ENCODE results near the gene NDUFAF7. TPM values are rescaled to one million over a fixed set of nuclear protein-coding genes. Genes with fewer than 3 reads are reported as not detected.

Gene NDUFAF7
- total and polyA plus RNA-seq, 9 of the 15 experiments (the other 6 are each of a cell fraction or from before 2014, with no cell fraction given), result 14.9 to 41.6 (median 23.9) TPM

- TF ChIP-seq MNT (conservative IDR thresholded peaks at IDR 0.05) (peak; percentile 85 to 91), POLR2G (IDR thresholded peaks at IDR 0.05; ENCODE audit: low read depth, low read length) (peak; percentile 95), CREB5 (CRISPR knock-in tag; IDR thresholded peaks at IDR 0.05) (no peak), MAX (CRISPR knock-in tag; IDR thresholded peaks at IDR 0.05) (peak; percentile 59), CCAR2 (IDR thresholded peaks at IDR 0.05; ENCODE audit: low read depth, low read length) (no peak), RUNX1 (IDR thresholded peaks at IDR 0.05; ENCODE audit: low read depth) (0 out of 2 replicates have a peak, but pooled peaks have one; percentile 41), ZNF224 (CRISPR knock-in tag; IDR thresholded peaks at IDR 0.05) (no peak), PYGO2 (tag; IDR thresholded peaks at IDR 0.05) (no peak), HDAC1 (IDR thresholded peaks at IDR 0.05) (peak in 1 of 2 experiments; percentile 95; a peak in 2 of 4 replicates), ZNF551 (CRISPR knock-in tag; IDR thresholded peaks at IDR 0.05) (no peak), ZNF766 (CRISPR knock-in tag; conservative IDR thresholded peaks at IDR 0.05) (no peak), ZKSCAN8 (CRISPR knock-in tag; IDR thresholded peaks at IDR 0.05) (no peak), SETDB1 (IDR thresholded peaks at IDR 0.05; ENCODE audit: low read length) (no peak), TCF3 (CRISPR knock-in tag; IDR thresholded peaks at IDR 0.05) (no peak), MTA1 (IDR thresholded peaks at IDR 0.05; ENCODE audit: borderline replicate concordance) (0 out of 2 replicates have a peak, but pooled peaks have one; percentile 16), POLR2AphosphoS2 (IDR thresholded peaks at IDR 0.05; ENCODE audit: low read length) (peak; percentile 74; the same call in 1 of the 2 replicates), RBBP5 (IDR thresholded peaks at IDR 0.05; ENCODE audit: borderline replicate concordance, insufficient read depth, low read length, poor library complexity, severe bottlenecking) (peak; percentile 88), HNRNPL (IDR thresholded peaks at IDR 0.05; ENCODE audit: low read depth, low read length) (no peak), E4F1 (CRISPR knock-in tag; IDR thresholded peaks at IDR 0.05; ENCODE audit: borderline replicate concordance) (no peak)
- TF ChIP-seq, protein P1, sequence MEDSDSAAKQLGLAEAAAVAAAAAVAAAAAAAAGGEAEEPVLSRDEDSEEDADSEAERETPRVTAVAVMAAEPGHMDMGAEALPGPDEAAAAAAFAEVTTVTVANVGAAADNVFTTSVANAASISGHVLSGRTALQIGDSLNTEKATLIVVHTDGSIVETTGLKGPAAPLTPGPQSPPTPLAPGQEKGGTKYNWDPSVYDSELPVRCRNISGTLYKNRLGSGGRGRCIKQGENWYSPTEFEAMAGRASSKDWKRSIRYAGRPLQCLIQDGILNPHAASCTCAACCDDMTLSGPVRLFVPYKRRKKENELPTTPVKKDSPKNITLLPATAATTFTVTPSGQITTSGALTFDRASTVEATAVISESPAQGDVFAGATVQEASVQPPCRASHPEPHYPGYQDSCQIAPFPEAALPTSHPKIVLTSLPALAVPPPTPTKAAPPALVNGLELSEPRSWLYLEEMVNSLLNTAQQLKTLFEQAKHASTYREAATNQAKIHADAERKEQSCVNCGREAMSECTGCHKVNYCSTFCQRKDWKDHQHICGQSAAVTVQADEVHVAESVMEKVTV (CRISPR knock-in tag; IDR thresholded peaks at IDR 0.05), result no peak
Measured at GRCh38 chr2:37231241-37232130, at the start of gene NDUFAF7, which contains the start of gene CEBPZ (continued).

Data from K562 (cell line).